Superior temporal gyrus (tissue), 1 donor: Measurements from ENCODE around the gene CCNF.
"Not testable (repeated sequence)": the region's sequence is repeated elsewhere in the genome, so short reads cannot be mapped to it uniquely, and the experiment has no call there.

ENCODE experiments used
- DNase-seq: peaks from one replicate; pipeline ENCODE4 v3.0.0-alpha.2; 2016; ENCODE audit errors: extremely low spot score

The CCNF gene, protein sequence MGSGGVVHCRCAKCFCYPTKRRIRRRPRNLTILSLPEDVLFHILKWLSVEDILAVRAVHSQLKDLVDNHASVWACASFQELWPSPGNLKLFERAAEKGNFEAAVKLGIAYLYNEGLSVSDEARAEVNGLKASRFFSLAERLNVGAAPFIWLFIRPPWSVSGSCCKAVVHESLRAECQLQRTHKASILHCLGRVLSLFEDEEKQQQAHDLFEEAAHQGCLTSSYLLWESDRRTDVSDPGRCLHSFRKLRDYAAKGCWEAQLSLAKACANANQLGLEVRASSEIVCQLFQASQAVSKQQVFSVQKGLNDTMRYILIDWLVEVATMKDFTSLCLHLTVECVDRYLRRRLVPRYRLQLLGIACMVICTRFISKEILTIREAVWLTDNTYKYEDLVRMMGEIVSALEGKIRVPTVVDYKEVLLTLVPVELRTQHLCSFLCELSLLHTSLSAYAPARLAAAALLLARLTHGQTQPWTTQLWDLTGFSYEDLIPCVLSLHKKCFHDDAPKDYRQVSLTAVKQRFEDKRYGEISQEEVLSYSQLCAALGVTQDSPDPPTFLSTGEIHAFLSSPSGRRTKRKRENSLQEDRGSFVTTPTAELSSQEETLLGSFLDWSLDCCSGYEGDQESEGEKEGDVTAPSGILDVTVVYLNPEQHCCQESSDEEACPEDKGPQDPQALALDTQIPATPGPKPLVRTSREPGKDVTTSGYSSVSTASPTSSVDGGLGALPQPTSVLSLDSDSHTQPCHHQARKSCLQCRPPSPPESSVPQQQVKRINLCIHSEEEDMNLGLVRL

DNA sequence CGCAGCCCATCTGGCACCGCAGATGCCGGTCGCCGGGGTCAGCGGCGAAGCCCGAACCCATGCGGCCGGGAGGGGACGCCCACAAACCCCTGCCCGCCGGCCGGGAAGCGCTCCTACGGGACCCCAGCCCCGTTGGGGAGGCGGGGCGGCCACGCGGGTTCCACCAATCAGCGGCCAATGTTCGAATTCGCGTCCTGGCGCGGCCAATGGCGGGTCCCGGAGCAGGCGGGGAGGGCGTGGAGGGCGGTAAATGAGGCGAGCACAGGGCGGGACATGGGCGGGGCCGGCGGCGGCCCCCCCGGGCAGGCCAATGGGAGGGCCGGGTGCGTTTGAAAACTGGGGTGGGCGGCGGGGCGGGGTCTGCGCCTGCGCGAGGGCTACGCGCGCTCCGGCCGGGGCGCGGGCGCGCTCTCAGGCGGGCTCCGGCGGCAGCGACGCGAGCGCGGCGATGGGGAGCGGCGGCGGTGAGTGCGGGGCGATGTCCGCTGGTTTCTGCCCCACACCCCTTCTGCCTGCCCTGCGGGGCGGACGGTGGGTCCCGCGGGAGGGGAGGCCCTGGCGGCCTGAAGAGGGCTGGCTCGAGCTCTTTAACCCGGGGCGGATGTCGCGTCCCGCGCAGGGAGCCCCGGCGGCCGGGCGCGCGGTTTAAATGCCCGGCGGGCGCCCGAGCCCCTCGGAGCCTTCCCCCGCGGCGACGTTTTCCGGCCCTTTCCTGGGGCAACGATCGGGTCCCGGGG is at the start of gene CCNF:
CCNF (plus strand) TSS at position 414 of the 737 bp plus-strand sequence; CDS start at position 449, 35 bp downstream.
- DNase-seq, result peak; percentile 94

DNA sequence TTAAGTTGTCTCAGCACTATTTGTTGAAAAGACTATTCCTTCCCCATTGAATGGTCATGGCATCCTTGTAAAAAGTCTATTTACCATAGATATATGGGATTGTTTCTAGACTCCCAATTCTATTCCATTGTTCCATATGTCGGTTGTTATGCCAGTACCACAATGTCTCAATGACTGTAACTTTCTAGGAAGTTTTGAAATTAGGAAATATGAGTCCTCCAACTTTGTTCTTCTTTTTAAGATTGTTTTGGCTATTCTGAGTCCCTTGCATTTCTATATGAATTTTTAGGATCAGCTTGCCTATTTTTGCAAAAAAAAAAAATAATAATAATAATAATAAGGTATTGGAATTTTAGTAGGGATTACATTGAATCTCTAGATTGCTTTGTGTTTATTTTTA is 45.7 kb upstream of the CCNF start:
- DNase-seq, result no peak

DNA sequence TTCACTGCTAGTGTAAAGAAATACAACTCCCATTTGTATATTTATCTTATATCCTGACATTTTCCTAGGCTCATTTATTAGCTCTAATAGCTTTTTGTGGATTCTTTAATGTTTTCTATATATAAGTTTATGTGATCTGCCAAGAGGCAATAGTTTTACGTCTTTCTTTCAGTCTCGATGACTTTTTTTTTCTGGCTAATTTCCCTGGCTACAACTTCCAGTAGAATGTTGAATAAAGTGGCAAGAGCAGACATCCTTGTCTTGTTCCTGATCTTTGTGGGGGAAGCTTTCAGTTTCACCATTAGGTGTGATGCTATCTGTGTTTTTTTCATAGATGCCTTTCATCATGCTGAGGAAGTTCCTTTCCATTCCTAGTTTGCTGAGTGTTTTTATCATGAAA is 44.8 kb upstream of the CCNF start:
- no peak for DNase-seq

DNA sequence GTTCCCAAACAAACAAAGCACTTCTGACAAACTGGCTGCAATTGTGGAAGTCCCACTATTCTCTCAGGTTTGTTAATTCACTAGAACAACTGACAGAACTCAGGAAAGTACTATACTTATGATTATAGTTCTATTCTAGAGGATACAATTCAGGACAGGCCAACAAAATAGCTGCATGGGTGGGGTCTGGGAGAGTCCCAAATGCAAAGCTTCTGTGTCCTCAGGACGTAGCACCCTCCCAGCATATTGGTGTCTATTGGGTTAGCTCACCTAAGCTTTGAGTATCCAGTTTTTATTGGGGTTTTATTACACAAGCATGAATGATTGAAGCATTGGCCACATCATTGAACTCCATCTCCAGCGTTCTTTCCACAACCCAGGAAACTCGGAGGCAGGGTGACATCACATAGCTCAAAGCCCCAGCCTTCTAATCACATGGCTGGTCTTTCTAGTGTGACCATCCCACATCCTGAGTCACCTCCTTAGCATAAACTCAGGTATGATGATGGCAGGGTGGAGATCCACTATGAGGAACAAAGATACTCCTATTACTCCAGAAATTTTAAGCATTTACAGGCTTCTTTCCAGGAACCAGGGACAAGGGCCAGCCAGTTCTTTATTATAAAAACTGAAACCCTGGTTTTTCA is 43.9 kb upstream of the CCNF start:
- DNase-seq, result no peak

DNA sequence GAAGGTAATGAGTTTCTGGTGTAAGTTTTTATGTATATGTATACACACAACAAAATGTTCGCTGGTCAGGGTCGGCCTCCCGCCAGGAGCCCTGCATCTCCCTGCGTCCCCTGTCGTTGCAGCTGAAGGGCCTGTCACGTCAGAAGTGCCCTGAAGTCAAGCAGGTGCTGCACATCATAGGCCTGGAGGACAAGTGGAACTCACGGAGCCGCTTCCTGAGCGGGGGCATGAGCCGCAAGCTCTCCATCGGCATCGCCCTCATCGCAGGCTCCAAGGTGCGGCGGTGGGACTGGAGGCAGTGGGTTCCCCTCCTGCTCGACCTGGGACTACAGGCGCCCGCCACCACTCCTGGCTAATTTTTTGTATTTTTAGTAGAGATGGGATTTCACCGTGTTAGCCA is 43.3 kb upstream of the CCNF start:
- DNase-seq, result not testable (repeated sequence)

DNA sequence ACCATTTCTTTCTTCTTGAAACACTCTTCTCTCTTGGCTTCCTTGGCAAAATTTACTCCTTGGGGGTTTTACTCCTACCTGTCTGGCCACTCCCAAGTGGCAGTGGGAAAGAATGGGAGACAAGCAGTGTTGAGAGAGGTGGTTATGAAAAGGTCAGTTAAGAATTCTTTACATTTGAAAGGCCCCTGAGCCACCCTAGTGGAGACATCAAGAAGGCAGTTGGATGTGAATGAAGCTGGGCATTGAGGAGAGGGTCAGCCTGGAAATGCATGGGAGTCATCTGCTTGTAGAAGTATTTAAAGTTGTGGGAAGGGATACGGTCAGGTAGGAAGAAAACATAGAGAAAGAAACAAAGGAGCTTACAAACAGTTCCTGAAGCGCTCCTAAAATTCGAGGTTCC is 42.3 kb upstream of the CCNF start:
- no peak for DNase-seq

DNA sequence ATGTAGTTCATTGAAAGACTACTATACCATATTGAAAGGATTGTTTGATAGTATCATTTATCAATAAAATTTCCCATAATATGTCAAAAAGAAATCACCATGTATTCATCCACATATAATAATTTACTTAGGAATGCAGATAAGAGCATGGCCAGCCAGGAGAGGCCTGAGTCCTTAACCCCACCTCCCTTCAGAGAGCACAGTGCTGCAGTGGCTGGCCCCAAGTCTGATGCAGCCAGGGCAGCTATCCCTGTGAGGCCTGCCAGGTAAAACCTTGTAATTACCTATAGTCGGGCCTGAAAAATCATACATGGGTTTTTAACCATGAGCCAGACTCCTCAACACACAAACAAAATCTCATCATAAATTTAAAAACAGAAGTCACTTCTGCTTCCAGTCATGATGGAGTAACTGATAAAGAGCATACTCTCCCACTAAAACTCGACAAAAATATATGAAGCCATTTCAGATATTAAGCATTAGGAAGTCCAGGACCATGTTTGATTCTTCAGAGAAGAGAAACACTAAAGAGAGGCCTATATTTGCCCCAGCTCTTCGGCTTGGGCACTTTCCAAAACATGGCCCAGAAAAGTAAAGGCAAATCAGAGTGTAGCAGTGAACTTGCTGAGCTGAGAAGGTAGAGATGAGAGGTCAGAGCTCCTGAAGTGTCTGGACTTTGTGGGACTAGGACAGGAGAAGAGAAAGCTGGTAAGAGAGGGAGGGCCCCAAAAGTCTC is 40.9 kb upstream of the CCNF start:
- DNase-seq, result no peak

DNA sequence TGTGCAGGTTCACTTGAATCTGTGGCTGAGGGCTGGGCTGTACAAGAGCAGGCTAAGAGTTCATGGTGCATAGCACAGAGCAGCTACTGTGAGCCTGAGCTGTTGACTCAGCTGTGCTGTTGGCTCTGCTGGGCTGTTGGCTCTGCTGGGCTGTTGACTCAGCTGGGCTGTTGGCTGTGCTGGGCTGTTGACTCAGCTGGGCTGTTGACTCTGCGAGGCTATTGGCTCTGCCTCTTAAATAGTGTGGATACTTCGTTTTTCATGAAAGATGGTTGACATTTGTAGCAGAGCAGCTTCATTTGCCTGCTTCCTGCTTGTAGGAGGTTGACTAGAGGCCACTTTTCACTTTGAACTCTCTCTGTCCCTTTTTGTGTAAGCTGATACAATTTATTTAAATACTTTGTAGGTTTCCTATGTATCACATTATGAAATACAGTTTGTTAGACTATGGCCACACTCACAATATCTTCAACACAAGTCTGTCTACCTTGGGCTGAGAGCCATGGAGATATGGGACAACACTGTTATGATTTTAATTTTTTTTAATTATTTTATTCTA is 40.3 kb upstream of the CCNF start:
- DNase-seq, result no peak

DNA sequence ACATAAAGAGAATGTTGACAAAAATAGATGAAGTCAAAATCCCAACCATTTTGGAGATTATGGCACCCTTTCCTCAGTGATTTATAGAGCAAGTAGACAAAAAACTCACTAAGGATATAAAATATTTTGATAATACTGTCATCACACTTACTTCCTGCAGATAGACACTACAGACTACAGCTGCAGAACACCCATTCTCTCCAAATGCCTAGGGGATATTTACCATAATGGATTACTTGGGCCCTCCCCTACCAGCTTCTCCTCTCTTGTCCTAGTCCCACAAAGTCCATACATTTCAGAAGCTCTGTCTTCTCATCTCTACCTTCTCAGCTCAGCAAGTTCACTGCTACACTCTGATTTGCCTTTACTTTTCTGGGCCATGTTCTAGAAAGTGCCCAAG is 37.2 kb upstream of the CCNF start:
- no peak for DNase-seq

DNA sequence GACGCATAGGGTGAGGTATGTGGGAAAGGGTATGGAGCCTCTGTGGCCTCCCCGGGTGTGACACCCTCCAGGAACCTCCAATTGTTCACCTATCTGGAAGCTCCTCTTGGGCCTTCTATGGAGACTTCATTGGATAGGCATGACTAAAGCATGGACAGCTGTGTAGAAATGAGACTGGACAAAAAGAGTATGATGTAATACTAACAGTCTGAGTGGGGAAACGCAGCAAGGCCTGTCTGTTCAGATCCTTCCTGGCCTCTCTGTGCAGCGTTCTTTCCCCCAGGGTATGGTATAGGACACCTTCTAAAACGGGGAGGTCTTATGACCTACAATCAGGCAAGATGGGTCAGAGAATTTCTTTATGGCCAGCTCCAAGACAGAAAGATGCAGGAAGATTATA is 30.7 kb upstream of the CCNF start:
- DNase-seq, result no peak

DNA sequence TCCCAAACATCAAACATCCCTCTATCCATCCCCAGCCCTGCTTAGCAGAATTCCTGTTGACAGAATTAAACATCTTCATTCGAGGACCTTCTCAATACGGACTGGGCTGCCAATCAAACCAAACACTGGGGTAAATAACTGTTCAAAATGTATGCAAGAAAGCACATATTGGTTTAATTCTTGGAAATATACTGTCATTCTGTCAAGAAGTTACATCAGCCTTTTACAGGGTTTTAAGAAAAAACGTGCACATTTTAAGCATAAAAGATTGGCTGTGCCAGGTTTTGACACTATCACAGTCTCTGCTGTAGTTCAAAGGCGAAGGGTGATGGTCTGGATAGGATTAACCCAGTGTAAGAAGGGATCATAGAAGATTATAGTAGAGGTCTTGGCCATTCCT is 25.1 kb upstream of the CCNF start:
- DNase-seq, result no peak

DNA sequence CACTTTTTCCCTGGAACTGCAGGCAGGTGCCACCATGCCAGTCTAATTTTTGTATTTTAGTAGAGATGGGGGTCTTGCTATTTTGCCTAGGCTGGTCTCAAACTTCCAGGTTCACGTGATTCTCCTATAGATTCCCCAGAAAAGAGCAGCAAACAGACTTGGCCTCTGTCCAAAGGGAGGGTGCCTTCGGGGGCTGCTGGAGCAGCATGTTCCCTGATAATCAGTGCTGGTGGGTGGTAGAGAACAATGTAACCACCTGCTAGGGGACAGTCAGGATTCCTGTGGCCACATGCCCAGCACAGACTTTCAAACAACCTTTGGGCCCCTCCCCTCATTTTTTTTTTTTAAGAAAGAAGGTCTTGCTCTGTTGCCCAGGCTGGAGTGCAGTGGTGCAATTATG is 14.2 kb upstream of the CCNF start:
- no peak for DNase-seq

DNA sequence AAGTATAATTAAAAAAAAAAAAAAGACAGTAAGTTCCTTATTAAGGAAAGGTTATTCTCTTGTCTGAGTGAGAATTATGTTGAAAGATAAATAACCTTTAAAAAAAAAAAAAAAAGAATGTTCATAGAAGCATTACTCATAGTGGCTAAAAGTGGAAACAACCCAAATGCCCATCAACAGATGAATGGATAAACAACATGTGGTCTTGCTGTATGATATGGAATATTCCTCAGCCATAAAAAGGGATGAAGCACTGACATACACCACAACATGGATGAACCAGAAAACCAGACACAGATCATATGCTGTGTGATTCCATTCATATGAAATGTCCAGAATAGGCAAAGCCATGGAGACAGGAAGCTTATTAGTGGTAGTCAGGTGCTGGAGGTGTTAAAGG is 9.2 kb upstream of the CCNF start:
- no peak for DNase-seq

DNA sequence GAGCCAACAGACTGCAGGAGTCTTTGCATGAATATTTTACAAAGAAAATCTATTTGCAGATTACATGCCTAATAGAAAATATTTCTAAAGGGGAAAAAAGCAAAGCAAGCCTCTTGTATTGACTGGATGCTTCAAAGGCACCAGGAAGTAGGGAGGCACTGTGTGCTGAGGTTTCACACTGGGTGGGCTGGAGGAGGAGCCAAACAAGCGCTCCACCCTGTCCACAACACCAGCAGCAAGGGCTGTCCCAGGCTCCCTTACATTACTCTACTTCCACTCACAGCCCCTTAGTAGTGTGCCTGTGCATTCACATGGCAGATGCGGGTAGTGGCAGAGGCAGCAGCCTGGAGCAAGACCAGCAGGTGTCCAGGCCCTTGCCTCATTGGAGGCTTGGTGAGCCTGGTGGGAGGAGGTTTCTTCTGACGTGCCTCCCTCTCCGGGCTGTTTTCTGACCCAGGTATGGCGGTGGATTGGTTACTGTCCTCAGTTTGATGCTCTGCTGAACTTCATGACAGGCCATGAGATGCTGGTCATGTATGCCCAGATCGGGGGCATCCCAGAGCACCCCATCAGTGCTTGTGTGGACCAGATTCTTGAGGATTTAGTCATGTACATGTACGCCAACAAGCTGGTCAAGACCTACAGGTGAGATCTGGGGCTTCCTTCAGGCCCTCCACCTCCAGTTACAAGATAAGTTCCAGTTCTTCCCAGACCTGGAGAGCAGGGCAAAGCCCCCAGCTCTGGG is 7.0 kb upstream of the CCNF start:
- no peak for DNase-seq

DNA sequence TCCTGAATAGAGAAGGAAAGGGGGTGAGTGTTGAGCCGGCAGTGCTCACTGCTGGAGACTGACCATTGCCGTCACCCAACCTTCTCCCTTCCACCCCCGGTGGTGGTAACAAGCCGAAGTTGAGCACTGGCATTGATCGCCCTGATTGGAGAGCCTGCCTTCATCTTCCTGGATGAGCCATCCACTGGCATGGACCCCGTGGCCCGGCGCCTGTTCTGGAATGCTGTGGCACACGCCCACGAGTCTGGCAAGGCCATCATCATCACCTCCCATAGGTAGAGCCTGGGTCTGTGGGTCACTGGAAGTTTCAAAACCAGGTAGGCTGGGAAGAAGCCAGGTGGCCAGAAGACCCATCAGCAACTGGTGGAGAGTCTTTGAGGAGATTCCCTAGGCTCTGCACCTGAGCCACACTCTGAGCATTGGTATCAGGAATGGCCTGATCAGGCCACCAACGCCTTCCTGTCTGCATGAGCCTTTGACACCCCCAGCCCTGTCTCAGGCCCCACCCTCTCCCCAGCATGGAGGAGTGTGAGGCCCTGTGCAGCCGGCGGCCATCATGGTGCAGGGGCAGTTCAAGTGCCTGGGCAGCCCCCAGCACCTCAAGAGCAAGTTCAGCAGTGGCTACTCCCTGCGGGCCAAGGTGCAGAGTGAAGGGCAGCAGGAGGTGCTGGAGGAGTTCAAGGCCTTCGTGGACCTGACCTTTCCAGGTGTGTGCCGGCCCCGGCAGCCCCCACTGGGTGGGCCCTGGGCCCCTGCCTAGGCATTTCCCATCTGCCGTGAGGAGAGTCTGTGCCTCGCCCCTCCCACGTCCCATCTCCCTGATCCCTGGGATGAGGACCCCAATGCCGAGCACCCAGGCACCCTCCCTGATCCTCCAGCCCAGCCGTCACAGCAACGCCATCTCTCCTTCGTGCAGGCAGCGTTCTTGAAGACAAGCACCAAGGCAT is 4.9 kb upstream of the CCNF start:
- no peak for DNase-seq

DNA sequence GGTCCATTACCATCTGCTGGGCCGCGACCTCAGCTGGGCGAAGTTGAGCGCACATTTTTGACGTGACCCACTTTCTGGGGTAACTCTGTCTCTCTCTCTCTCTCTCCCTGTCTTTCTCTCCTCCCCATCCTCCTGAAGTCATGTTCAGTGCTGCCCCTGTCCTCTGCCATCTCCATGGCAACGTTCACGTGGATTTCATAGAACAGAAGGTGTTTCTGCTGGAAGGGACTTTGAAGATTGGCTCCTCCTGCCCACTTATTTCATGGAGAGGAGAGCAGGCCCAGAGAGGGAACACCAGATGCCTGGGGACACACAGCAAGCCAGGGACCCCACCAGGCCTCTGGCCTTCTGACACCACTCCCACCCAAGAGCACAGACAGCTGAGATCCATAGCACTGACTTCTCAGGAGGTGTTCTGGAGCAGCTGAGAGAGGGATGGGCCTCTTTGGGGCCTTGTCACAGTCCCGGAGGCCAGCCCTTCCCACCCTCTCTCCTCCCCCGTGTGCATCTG is 4.2 kb upstream of the CCNF start:
- DNase-seq, result no peak

DNA sequence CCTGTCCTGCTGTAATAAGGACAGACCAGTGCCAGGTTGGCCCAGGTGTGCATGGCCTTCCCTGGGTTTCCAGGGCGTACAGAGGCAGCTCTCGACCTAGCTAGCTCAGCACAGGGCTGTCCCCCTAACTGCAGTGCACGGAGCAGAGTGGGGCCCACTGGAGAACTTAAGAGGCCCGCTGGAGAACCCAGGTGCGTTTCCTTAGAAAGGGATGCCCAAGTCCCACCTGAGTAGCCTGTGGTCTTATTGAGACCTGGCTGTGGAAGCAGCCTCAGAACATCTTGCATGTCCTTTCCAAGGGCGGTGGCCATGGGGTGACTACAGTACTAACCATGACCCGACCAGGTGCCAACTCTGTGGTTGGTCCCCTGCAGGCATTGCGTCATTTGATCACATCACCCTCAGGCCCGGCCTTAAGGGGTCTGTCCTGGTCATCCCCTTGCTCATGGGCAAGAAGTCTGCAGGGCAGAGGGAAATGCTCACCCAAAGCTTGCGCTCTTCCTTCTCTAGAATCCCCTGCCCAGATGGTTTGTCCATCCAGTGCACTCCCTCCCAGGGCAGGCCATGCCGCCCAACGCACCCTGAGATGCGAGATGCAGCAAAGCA is 3.3 kb upstream of the CCNF start:
- no peak for DNase-seq

DNA sequence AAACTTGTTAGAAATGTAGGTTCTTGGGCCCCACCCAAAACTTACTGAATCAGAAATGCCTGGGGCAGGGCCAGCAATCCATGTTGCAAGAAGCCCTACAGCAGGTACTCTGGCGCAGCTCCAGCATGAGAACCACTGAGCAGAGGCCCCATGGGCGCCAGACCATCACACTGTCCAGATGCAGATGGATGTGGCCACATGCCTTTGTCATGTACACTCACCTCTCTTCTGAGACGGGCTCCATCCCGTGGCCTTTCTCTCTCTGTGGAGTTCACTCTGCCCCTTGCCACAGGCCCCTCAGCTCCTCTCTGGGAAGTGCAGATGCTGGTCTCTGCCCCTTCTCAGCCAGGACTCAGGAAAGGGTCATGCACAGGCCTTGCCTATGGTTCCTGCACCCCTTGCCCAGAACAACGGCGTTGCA is 2.3 kb upstream of the CCNF start:
- DNase-seq, result no peak
